M059J (cell line): Measurements from ENCODE around the gene MAGEB10. TPM values are rescaled to one million over a fixed set of nuclear protein-coding genes. Genes with fewer than 3 reads are reported as not detected.
"Not testable (repeated sequence)": the region's sequence is repeated elsewhere in the genome, so short reads cannot be mapped to it uniquely, and the experiment has no call there.

Source experiments
- DNase-seq: peaks from one replicate; pipeline ENCODE4 v3.0.0-alpha.2; 2012; ENCODE audit warnings: low read depth
- total RNA-seq: library from RNA; depleted of rRNA; stranded (reverse); fragments of >200 nt; shearing (Covaris generic); gene quantifications from 2 replicates; pipeline ENCODE4 v1.2.3, GENCODE V29; 2014; rRNA removed

Gene MAGEB10, protein sequence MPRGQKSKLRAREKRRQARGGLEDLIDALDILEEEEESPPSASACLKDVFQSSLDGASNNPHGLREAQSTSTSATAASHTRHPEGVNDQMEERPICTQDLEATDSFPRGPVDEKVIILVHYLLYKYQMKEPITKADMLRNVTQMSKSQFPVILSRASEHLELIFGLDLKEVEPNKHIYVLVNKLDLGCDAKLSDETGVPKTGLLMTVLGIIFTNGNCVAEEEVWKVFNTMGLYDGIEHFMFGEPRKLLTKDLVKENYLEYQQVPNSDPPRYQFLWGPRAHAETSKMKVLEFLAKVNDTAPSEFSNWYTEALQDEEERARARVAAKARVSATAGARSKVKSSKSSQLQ
- total RNA-seq, result 0.10 TPM in 1 of 2 replicates, not detected in the other

DNA sequence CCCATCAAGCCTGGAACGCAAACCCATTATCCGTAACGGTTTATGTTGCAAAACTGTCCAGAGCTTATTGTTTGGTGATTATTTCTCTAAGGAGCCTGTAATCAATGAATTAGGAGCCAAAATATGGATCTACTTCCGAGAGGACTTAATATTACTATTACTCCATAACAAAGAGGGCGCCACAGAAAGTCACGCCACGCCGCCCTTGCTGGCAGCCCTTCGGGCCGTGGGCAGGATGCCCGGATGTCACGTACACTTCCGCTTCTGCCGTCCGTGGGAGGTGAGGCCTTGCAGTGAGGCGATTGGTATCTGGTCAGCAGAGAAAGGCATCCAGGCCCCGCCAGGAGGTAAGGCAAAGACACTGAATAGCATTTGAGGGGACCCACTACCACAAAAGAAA lies at the start of gene MAGEB10:
Gene MAGEB10 (plus strand): TSS at position 301 of the 400 bp plus-strand sequence. CDS start 13,317 bp downstream, outside the sequence.
- DNase-seq, result no peak

GRCh38 chrX:27765718-27766117 lies 42.1 kb upstream of the MAGEB10 start:
- DNase-seq, result no peak

DNA sequence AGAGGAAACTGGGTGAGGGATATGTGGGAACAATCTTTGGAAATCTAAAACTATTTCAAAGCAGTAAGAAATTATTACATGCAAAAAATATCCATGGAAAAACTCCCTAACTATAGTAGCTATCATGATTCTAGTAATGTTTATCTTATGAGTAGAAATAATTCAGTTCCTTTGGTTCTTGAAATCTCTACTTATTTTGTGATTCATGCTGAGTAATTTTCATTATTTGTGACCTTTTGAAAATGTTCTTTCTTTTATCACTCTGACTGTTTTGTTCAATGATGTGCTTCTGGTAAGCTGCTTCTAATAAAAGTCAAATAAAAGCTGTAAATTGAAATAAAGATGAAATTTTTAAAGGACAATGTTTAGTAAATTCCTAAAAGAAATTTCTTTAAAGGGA lies 40.4 kb upstream of the MAGEB10 start:
- no peak for DNase-seq

GRCh38 chrX:27775984-27776383 lies 31.8 kb upstream of the MAGEB10 start:
- no peak for DNase-seq

GRCh38 chrX:27796640-27797257 lies 11.0 kb upstream of the MAGEB10 start:
- DNase-seq, result no peak

GRCh38 chrX:27797575-27797974 lies 10.2 kb upstream of the MAGEB10 start:
- DNase-seq, result no peak

GRCh38 chrX:27808226-27808625 lies 436 bp downstream of the MAGEB10 start:
- no peak for DNase-seq

- not testable (repeated sequence) for DNase-seq
Measured at GRCh38 chrX:27808991-27809859, 1.4 kb downstream of the MAGEB10 start.

DNA sequence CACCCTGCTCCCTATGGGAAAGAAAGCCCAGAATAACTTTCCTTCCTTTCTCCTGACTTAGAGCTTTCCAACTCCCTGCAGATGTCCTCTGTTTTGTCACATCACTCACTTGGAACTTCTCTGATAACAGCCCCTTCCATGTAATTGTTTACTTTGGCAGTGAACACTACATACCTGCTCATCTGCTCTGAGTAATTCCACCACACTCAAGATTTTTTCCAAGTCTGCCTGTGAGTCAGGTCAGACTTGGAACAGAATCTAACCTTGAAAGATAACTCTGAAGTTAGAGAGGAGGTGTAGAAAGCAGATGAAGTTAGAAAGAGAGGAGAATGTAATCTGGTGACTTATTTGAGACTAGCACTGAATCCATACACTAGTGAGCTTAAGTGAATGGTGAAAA lies 7.4 kb downstream of the MAGEB10 start:
- DNase-seq, result peak; percentile 2

DNA sequence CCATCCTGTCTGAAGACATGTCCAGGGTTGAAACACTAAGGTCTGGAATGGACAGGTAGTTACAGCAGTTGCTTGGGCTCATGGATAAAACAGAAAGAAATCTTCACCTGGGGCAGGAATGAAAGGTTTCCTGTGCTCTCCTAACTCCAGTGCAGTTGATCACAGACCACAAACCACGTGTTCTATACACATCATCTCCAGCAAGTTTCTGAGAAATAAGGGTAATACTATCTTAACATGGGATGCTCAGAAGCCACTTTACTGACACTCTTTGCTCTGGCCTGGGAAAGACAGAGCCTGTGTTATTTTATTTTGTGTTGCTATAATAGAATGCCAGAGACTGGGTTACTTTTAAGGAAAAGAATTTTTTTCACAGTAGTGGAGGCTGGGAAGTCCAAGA lies 16.0 kb downstream of the MAGEB10 start:
- DNase-seq, result no peak

GRCh38 chrX:27838185-27838584 lies 30.4 kb downstream of the MAGEB10 start:
- DNase-seq, result no peak

DNA sequence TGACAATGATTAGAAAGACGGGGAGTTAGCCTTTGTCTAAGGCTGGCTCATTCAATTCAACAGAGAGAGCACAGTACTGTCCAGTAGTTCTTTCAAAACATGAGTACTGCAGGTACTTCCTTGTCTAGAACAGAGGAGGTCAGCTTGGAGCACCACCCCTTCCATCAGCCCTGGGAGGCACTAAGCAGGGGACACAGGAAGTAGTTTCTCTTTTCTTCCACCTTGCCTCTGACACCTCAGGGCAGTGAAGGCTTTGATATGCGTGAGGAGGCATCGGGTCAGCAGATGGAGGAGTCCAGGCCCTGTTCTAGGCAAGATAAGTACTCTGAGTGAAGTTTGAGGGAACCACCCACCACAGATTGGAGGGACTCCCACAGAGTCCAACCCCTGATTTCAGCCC lies 33.1 kb downstream of the MAGEB10 start:
- DNase-seq, result no peak

DNA sequence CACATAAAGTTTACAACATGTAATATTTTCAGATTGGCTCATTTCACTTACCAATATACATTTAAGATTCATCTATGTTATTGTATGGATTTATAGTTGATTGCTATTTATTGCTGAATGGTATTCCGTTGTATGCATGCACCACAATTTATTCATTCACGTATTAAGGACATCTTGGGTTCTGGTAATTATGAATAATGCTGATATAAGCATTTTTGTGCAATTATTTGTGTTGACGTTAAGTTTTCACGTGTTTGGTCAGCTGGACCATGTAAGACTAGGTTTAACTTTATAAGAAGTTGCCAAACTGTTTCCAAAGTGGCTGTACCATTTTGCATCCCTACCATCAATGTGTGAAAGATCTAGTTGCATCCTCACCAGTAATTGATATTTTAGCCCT lies 35.1 kb downstream of the MAGEB10 start:
- no peak for DNase-seq

DNA sequence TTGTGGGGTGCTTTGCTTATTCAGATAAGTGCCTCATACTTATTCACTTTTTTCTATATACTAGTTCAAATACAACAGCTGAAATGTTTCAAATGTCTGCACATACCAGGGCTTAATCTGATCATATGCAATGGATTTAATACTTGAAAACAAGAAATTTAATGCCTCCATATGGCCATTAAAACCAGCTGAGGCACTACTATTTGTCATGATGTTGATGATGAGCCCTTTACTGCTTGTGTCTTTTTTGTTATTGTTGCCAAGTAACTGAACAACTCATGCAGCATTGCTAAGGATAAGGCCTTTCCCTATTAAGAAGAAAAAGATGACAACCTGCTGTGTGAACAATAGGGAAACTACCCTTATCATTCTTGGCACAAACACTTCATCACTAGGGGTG lies 52.5 kb downstream of the MAGEB10 start:
- no peak for DNase-seq

- no peak for DNase-seq
Measured at GRCh38 chrX:27863809-27864208, 56.0 kb downstream of the MAGEB10 start.

Other genes starting within 250 kb of the MAGEB10 start
- 0.17 and 2.1 TPM in 2 replicates for gene DCAF8L2, start 217.6 kb upstream of the MAGEB10 start, total RNA-seq
- gene DCAF8L1, start 173.5 kb downstream of the MAGEB10 start, total RNA-seq, result not detected in 2 replicates